GM19193 (cell line): ENCODE results near the gene PYCARD.

ENCODE experiments used
- POLR2A ChIP-seq: IDR thresholded peaks from 4 replicates; pipeline ENCODE4 v1.6.1; 2011; ENCODE audit not compliant: insufficient read depth, insufficient read length; ENCODE audit errors: extremely low read depth

Gene PYCARD

GRCh38 chr16:31221357-31222160 lies 19.0 kb upstream of the PYCARD start:
- TF ChIP-seq POLR2A: no peak

GRCh38 chr16:31219154-31219741 lies 16.7 kb upstream of the PYCARD start:
- no peak for TF ChIP-seq POLR2A

GRCh38 chr16:31217136-31217530 lies 14.6 kb upstream of the PYCARD start:
- no peak for TF ChIP-seq POLR2A

- TF ChIP-seq POLR2A: no peak
These were observed 14.0 kb upstream of the PYCARD start, which contains the start of gene PYDC1 for GRCh38 chr16:31216422-31217135. Gene PYDC1 (minus strand): TSS chr16:31217135. CDS start chr16:31217028, 107 bp downstream.

- no peak for TF ChIP-seq POLR2A
These were observed 13.0 kb upstream of the PYCARD start for GRCh38 chr16:31215287-31216162.

- no peak for TF ChIP-seq POLR2A
These were observed 12.2 kb upstream of the PYCARD start for GRCh38 chr16:31214708-31215286.

DNA sequence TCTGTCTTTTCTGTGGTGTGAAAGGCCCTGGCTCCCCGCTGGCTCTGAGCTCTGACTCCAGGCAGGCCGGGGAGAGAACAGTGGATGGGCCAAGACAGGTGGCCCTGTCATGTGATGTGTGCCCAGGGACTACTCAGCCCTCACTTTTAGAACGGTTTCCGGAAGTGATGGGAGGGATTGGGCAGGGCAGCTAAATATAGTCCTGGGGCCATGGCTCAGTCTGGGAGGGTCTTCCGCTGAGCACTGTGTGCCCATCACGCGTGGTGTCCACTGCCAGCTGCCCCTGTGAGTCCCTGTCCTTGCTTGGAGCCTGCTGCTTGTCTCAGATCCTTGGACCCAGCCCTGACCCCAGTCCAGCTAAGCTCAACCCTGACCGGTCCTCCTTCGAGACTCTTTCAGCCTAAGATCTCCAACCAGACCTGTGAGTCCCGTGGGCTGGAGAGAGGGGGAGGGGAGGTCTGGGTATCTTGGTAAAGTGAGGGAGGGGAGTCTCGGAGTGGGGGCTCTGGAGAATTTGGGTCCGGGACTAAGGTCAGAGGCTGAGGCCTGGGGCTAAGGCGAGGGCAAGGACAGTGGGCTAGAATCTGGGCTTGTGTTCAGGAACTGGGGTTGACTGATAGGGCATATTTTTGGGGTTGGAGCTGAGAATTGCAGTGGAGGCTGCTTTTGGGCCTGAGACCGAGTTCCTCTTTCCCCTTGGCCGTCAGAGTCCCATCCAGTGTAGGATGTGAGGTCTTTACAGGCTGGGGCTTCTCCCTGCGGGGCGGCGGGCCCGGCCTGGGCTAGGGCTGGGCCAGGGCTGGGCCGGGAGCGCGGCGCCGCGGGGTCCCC lies 11.5 kb upstream of the PYCARD start, which contains the start of gene TRIM72:
TRIM72 (plus strand) TSS at position 243 of the 831 bp plus-strand sequence. CDS start 620 bp downstream, outside the sequence.
- no peak for TF ChIP-seq POLR2A

DNA sequence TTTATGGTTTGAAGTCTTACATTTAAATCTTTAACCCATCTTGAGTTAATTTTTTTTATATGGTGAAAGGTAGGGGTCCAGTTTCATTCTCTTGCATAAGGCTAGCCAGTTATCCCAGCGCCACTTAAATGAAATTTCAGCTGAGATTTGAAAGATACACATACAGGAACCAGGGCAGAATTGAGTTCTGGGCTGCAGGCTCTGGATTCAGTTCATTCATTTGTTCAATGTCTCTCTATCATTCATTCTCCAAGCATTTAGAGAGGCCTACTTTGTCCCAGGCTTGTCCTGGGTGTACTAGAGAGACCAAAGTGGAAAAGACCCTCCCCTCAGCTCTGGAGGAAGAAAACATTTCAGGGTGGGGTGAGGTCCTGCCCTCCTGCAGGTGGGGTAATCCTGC lies 10.8 kb upstream of the PYCARD start:
- TF ChIP-seq POLR2A: no peak

- TF ChIP-seq POLR2A: no peak
These were observed 4.2 kb upstream of the PYCARD start for GRCh38 chr16:31206776-31207175.

GRCh38 chr16:31204871-31205666 lies 2.5 kb upstream of the PYCARD start:
- no peak for TF ChIP-seq POLR2A

DNA sequence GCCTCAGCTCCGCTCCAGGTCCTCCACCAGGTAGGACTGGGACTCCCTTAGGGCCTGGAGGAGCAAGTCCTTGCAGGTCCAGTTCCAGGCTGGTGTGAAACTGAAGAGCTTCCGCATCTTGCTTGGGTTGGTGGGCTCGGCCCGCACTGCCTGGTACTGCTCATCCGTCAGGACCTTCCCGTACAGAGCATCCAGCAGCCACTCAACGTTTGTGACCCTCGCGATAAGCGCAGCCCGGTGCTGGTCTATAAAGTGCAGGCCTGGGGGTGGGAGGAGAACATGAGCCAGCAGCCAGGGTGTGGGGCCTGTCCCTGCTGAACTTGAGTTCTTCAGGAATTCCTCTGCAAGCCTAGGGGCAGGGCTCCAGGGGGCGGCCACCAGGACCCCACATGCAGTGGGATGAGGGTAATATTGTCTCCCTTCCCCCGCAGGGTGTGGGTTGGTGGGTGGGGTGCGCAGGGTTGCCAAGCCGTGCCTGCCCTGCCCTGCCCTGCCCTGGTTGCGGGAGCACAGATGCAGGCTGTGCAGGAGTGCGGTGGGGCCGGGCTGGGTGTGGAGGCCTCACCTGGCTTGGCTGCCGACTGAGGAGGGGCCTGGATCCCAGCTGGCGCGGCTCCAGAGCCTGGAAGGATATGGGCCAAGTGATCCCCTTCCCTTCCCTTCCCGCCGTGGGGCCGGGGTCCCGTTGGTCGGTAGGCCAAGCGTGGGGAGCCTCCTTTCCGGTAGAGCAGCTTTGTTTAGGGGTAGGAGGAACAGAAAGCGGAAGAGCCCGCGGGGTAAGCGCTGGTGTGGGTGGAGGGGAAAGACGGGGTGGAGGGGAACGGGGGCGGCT lies 762 bp downstream of the PYCARD start:
- peak; percentile 37 for TF ChIP-seq POLR2A
